Activated CD8-positive, alpha-beta memory T cell treated with anti-CD3 and anti-CD28 coated beads, Interleukin-2, amount 50 U/mL, for 24 hours (primary cell): ENCODE measurements around the gene LGR6.
A peak's percentile ranks its signal among the peaks of the same experiment; 100 is the strongest.
"Not testable (repeated sequence)": the region's sequence is repeated elsewhere in the genome, so short reads cannot be mapped to it uniquely, and the experiment has no call there.

Experiments
- DNase-seq: peaks from one replicate; pipeline ENCODE4 v3.0.0-alpha.2; 2020; ENCODE audit errors: extremely low read depth

LGR6 gene

DNA sequence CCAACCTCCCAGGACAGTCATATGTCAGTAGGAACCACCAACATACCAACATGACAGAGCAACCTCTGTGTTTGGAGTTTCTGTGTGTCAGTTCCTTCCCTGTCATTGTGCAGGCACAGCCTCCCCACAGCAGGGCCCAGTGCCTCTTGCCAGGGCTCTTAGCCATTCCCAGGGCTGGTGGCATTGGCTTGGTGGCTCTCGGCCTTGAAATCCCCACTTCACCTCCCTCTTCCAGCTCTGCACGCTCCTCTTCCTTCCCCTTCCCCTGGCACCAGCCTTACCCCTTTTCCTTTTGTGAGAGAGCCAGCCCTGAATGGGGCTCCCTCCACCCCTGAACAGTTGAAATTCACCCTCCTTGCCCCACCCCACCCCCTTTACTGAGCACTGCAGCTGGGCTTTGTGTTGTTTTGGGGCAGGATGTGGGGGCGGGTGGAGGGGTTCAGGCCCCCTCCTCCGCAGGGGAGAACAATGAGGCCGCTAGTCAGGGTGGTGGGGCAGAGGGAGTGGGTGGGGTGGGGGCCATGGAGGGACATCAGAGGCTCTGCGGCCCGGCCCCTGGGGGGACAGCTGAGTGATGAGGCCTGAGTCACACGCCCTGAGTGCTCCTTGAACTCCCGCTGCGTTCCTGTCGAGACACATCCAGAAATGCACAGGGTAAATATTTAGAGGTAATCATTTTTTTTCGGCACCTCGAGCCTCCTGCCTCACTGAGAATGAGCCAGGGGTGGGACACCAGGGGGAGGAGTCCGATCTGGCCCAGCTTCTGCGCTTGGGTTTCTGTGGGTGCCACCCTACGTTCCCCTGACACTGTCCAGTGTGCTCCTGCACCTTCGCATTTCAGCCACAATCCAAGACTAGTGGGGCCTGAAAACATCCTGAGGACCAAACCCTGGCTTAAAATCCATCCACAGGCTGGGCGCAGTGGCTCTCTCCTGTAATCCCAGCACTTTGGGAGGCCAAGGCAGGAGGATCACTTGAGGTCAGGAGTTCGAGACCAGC is 28.6 kb downstream of the LGR6 start:
- DNase-seq: no peak

- DNase-seq: no peak
Measured at GRCh38 chr1:202223121-202223860, 29.7 kb downstream of the LGR6 start.

DNA sequence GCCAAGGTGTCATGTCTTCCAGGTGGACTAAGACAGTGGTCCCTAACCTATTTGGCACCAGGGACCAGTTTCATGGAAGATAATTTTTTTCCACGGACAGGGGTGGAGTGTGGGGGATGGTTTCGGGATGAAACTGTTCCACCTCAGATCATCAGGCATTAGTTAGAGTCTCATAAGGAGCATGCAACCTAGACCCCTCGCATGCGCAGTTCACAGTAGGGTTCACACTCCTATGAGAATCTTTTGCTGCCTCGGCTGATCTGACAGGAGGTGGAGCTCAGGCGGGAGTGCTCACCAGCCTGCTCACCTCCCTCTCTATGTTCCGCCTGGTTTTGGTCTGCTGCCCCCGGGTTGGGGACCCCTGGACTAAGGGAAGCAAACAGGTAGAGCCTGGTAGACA is 30.9 kb downstream of the LGR6 start:
- no peak for DNase-seq

- no peak for DNase-seq
Measured at GRCh38 chr1:202225131-202225530, 31.5 kb downstream of the LGR6 start.

- DNase-seq: no peak
Measured at GRCh38 chr1:202227053-202227672, 33.6 kb downstream of the LGR6 start.

- no peak for DNase-seq
Measured at GRCh38 chr1:202227997-202228401, 34.4 kb downstream of the LGR6 start.

DNA sequence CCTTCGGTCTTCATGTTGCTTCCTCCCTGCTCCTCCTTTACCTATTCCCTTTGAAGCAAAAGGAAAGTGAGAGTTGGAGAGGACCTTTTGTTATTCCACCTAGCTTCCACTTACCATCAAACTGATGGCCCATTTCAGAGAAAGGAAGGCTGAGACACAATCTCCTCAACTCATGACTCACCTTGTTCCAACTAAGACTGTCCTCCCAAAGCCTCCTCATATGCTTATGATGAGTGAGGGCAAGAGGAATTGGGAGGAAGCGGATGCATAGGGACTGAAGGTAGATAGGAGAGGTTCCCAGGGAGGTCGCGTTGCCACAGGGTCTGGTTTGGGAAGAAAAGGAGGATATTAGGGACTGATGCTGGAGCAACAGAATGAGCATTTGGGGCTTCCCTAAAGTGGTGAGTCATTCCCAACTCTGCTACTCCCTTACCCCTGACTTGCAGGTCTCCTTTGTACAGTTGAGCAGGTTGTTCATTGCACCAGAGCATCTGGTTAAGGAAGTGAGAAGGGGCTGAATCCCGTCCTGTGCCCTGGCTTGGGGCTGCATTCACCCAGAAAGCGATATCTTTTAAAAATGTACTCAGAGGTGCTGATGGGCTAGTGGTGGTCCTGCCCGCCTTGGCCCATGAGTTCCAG is 35.0 kb downstream of the LGR6 start:
- DNase-seq: no peak

DNA sequence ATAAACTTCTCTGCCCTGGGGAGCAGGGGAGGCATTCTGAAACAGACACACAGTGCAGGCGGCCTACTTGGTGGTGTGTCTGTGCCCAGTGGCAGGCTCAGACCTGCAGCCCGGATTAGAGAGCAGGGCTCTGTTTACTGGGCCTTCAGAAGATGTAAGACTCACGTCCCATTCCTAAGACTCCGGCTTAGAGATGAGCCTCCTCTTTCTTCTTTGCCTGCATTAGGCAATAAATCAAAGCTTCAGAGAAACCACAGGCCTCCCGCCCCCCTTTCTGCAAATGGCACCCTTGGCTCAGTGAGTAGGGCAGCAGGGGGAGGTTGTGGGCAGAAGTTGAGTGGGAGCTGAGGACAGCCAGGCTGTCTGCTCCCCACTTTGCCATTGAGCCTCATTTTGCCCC is 35.8 kb downstream of the LGR6 start:
- DNase-seq: no peak

DNA sequence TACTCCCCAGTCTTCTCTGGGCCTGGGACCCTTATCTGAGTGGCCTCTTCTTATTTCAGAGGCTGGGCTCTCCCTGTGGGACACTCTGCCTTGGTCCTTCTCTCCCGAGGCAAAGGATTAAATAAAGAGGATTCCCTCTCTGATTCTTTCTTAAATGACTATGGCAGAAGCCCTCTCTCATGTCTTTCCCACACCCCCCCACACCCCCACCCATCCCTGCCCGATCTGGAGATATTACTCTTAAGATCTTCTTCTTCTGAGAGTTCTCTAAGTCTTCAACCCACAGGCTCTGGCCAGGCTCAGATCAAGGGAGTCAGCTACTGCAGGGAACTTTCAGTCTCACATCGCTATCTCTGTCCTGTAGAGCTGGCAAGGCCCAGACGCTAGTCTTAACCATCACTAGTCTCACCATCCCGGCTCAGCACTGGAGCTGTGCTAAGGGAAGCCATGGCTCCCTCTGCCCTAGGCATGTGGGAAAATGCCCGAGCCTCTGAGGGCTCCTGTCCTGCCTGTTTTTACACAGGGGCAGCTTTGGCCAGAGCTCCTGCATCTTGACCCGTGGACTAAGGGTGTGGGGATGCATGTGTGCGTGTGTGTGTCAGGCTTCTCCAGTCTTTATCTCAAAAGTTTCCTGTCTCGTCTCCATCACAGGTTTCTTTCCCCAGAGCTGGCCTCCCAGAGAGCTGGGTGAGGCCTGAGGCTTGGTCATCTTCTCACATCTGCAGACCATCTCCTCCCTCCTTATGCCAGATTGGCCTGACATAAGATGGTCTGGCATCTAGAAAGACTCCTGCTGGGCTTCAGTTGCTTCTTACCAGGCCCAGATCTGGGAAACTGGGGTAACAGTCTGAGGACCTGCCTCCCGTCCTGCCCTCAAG is 36.7 kb downstream of the LGR6 start:
- DNase-seq: no peak

GRCh38 chr1:202230939-202231645 is 37.5 kb downstream of the LGR6 start:
- DNase-seq: no peak

DNA sequence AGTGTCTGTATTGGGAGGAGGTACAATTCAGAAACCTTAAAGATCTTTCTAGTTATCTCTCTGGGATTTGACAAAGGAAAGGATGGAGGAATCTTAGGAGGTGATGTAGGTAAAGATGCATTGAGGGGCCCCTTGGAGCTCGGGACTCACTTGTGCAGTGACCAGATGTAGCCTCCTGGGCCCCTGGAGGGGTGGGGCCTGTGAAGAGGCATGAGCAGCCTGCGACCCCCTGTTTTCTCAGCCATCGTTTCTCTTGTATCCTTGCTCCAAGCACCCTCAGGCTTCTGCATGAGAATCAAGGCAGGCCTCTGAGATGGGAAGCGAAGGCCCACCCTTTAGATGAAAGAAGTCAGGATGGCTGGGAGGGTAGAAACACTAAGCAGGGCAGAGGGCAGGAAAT is 39.6 kb downstream of the LGR6 start:
- no peak for DNase-seq

DNA sequence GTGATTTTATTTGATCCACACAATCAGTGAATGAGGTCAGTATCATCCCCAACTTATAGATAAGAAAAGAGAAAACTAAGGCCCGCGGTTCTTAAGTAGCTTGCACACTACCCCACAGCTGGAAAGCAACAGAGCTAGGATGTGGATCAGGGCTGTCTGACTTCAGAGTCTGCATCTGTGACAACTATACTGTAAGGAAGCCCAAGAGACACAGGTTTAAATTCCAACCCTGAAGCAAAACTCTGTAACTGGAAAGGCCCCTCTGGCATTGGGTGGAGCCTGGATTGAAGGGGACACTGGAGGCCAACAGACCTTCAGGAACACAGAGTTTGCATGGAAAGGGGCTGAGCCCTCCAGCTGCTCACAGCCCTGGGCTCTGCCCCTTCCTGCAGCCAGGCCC is 40.2 kb downstream of the LGR6 start:
- no peak for DNase-seq

DNA sequence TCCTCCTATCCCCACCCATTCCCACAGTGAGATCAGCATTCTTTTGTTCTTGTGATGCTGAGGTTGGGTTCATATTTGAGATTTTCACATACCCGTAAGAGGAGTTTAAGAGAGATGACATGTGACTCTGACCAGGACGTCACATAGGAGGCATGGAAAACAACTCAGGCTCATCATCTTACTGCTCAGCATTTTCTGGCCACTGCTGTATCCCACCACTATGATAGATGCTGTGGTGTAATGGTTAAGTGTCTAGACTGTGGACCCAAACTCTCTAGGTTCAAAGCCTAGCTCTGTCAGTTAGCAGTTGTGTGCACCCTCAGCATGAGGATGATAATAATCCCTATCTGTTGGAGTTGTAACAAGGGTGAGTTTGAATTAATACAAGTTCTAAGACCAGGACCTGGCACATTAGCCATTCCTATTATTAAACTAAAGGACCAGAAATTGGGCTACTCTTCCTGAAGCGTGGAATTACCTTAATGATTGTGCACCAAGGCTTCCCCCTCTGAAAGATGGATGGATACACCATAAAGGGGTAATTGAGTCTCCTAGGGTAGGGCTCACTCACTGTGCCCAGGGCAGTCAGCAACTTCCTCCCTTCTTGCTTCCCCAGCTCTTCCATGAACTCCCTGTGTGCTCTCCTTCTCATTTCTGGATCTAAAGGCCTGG is 40.9 kb downstream of the LGR6 start:
- DNase-seq: no peak

GRCh38 chr1:202235003-202235660 is 41.5 kb downstream of the LGR6 start:
- no peak for DNase-seq

GRCh38 chr1:202235856-202236837 is 42.5 kb downstream of the LGR6 start:
- peak; percentile 31 for DNase-seq

DNA sequence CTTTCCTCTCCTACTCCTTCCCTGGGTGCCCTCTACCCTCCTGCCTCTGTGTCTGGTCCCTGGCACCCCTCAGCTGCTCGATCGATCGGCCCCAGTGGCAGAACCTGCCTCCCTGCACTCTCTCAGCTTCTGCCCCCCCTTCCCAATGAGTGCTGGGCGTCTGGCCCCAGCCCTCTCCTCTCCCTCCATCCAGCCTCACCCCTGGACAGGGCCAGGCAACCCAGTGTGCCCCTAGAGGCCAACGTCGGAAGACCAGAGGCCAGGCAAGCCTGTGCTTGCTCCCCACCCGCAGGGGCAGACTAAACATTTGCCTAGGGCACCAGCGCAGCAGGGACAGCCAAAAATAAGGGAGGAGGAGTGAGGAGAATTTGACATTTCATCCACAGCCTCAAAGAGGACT is 43.5 kb downstream of the LGR6 start:
- no peak for DNase-seq

GRCh38 chr1:202238914-202239313 is 45.3 kb downstream of the LGR6 start:
- DNase-seq: no peak

GRCh38 chr1:202240226-202240625 is 46.6 kb downstream of the LGR6 start:
- DNase-seq: not testable (repeated sequence)
